HG03060 (cell line): ENCODE measurements around the gene SLC16A3.

ENCODE experiments used
- ATAC-seq: cut with Tn5 transposase; IDR thresholded peaks from one replicate; pipeline ENCODE4 v1.9.1; 2021; ENCODE audit warnings: low read depth, moderate number of reproducible peaks; ENCODE audit not compliant: unreplicated experiment

The SLC16A3 gene

DNA sequence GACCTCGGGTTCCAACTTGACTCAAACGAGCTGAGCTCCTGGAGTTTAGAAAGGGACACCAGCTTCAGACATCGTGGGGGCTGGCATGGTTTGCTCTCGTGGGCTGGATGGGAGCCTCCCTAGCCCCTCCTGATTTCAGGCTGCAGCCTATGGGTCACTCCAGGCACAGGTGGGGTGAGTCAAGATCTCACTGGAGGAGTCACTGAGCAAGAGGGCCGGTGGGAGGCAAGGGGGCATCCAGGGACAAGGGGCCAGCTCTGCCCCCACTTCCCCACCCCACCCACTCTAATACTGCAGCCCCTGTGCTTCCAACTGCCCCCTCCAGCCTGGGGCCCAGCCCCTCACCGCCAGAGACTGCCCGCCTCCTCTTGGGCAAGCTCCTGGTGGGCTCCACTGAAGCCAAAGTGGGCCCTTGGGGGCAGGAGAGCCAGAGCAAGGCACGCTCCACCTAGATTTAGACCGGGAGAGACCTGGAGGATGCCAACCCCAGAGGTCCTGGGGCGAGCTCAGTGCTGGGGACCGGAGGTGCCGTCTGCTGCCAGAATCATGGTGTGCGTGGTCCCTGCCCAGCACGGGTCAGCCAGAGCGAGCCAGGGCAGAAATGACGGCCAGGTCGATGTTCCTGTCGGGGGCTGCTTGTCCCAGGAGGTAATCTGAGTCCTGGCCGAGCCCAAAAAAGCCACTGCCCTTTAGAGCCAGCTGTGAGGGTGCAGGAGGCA lies 6.4 kb downstream of the SLC16A3 start:
- no peak for ATAC-seq

DNA sequence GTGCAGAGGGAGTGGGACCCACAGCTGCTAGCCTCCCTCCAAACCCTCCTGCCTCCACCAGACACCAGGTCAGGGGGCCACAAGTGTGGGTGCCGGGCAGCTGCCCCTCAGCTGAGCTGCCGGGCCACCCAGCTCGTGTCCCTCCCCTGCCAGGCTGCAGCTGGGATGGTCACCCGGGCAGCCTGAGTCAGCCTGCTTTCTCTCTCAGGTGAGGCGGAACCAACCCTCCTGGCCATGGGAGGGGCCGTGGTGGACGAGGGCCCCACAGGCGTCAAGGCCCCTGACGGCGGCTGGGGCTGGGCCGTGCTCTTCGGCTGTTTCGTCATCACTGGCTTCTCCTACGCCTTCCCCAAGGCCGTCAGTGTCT lies 6.9 kb downstream of the SLC16A3 start:
- ATAC-seq, result no peak

DNA sequence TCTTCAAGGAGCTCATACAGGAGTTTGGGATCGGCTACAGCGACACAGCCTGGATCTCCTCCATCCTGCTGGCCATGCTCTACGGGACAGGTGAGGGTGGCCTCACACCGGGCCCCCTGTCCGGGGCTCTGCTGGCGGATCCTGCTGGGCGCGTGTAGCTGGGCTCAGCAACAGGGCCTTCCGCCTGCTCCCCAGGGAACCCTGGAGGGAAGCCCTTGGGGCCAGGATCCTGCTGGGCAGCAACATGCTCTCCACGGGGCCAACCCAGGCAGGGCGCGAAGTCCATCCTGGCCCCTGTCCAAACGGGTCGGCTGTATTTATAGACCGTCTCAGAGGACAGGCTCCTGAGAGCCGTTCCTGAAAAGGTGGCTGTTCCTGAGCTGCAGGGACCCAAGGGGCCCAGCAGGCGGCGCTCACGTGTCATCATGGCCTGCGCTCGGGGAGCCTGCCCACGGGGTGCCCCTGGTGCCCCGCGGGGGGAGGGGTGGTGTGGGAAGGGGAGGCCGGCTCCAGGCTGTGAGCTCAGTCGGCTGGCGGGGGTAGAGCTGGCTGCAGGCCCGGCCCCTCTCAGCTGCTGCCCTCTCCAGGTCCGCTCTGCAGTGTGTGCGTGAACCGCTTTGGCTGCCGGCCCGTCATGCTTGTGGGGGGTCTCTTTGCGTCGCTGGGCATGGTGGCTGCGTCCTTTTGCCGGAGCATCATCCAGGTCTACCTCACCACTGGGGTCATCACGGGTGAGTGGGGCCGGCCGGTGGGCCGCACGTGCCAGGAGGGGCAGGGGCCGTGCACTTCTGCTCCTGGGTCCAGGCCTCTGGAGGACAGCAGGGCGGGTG lies 7.5 kb downstream of the SLC16A3 start:
- ATAC-seq, result no peak

DNA sequence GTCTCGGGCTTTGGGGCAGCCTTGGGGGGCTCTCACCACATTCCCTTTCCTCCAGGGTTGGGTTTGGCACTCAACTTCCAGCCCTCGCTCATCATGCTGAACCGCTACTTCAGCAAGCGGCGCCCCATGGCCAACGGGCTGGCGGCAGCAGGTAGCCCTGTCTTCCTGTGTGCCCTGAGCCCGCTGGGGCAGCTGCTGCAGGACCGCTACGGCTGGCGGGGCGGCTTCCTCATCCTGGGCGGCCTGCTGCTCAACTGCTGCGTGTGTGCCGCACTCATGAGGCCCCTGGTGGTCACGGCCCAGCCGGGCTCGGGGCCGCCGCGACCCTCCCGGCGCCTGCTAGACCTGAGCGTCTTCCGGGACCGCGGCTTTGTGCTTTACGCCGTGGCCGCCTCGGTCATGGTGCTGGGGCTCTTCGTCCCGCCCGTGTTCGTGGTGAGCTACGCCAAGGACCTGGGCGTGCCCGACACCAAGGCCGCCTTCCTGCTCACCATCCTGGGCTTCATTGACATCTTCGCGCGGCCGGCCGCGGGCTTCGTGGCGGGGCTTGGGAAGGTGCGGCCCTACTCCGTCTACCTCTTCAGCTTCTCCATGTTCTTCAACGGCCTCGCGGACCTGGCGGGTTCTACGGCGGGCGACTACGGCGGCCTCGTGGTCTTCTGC lies 8.4 kb downstream of the SLC16A3 start:
- no peak for ATAC-seq

DNA sequence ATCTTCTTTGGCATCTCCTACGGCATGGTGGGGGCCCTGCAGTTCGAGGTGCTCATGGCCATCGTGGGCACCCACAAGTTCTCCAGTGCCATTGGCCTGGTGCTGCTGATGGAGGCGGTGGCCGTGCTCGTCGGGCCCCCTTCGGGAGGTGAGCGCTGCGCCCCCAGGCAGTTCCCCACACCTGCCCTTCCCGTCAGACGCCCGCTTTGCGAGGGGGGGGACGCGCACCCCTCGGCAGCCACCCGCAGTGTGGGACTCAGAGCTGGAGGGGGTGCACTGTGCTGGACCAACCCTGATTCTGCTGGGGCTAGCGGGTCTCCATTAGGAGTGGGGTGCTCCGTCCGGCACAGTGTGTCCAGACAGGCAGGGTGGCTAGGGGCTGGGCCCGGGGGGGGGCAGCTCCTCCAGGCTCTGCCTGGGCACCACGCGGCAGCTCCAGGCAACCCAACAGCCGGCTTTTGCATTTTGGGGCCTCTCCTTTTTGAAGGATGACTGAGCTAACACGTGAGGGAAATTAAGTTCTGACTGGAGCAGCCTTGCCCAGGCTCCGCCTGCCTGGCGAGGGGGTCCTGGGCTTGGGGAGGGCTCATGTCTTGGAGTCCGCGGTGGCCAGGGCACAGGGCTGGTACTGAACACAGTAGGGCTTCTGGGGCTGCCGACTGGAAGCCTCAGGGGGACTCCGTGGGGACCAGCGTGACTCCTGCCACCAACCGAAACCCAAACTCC lies 9.1 kb downstream of the SLC16A3 start:
- no peak for ATAC-seq

DNA sequence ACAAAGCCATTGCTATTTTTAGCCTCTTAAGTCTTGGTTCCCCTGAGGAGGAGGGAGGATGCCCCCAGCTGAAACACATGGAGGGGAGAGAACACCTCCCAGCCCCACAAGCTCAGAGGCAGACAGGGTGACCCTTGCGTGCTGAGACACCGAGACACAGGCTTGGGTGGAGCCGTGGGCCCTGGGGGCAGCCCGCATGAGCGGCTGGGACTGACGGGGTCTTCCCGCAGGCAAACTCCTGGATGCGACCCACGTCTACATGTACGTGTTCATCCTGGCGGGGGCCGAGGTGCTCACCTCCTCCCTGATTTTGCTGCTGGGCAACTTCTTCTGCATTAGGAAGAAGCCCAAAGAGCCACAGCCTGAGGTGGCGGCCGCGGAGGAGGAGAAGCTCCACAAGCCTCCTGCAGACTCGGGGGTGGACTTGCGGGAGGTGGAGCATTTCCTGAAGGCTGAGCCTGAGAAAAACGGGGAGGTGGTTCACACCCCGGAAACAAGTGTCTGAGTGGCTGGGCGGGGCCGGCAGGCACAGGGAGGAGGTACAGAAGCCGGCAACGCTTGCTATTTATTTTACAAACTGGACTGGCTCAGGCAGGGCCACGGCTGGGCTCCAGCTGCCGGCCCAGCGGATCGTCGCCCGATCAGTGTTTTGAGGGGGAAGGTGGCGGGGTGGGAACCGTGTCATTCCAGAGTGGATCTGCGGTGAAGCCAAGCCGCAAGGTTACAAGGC lies 9.8 kb downstream of the SLC16A3 start:
- no peak for ATAC-seq

DNA sequence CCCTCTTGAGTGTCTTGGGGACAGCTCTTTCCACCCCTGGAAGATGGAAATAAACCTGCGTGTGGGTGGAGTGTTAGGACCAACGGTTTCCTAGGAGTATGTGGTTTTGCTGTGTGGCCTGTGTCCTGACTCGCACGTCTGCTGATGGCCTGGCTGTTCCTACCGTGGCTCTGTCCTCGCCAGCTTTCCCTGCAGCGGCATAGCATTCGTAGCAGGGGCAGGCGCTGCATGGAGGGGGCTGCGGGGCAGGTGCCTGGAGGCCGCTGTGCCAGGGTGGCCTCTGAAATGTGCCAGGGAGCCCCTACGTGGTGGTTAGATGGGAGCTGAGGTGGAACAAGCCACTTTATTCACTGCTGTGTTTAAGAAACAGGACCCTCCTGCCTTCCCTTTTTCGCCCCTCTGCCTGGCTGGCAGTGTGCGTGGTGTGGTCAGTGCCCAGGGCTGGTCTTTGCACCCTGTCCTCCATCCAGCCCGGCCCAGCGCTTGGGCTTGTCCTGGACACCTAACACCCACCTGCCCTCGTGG lies 10.6 kb downstream of the SLC16A3 start:
- ATAC-seq, result no peak

DNA sequence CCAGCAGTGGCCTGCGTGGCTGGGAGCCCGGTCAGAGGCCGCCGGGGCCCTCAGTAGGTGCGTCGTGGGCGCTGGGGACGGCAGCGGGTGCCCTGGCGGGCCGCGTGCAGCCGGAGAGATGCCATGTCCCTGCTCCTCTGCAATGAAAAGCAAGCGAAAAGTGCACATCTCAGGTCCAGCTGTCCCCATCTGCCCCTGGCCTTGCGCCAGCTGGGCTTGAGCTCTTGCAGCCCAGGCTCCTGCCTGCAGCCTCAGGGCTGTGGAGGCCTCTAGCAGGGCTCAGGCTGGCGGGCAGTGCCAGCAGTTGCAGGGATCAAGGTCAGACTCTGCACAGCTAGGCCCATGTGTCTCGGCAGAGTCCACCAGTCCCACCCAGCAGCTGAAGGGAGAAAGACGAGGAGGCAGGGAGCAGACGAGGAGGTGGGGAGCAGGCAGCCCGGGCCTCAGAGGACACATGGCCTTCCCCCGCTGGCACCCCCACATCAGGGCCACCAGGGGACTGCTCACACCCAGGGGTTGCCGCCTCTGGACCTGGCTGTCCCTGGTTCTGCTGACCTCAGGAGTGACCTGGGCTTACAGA lies 11.2 kb downstream of the SLC16A3 start:
- no peak for ATAC-seq

DNA sequence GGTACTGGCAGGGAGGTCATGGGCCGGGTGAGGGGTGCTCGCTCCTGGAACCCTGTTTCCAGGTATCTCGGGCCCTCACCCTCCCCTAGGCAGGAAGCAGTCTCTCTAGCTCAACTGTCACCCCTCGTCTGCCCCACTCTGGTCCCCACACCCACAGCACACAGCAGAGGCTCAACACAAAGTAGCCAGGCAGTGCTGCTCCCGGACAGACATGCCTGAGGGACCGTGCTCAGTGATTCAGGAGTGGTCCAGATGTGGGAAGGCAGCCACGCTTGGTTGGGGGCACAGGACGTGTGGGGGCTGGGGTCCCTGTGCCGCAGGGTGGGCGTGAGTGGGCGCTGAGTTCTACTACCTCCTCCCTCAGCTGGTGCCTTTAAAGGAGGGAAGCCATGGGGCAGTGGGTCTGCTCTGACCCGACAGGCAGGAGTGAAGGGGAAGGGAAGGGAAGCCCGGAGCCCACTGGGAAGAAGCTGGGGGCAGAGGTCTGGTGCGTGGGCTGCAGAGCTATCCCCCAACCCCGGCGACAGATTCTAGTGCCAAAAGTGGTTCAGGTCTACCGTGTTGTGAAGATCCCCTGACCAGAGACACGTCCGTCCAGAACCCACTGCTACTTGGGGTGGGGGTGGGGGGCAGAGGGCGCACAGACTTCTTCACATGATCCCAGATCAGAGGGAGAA lies 11.8 kb downstream of the SLC16A3 start:
- ATAC-seq, result no peak

DNA sequence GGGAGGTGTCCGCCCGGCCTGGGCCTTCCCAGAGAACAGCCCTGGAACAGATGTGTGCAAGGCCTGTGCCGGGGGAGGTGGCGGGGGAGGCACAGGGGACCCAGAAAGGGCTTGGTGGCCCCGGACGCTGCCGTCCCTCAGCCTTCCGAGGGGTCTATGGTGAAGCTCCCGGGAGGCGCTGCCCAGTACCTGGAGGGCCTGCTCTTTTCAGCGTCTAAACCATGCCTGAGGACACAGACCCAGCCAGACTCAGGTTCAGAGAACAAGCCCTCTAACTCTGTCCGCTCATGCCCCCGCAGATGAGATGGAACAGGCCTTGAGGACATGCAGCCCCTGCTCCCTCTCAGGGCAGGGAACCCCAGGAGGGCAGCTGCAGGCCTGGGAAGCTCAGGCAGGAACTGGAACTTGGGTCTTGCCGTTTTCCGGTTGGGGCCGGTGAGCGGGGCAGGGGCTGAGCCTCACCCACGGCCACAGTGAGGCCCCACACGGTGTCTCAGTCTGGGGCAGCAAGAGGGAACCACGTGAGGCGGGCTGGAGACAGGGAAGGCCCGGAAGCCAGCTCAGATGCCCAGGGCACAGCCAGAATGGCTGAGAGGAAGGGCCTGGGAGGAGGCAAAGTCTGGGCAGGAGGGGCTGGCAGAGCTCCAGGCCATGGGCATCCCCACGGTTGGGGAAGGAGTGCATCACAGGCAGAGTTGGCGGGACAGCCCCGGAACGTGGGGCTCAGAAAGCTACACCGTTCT lies 12.5 kb downstream of the SLC16A3 start:
- ATAC-seq, result no peak

DNA sequence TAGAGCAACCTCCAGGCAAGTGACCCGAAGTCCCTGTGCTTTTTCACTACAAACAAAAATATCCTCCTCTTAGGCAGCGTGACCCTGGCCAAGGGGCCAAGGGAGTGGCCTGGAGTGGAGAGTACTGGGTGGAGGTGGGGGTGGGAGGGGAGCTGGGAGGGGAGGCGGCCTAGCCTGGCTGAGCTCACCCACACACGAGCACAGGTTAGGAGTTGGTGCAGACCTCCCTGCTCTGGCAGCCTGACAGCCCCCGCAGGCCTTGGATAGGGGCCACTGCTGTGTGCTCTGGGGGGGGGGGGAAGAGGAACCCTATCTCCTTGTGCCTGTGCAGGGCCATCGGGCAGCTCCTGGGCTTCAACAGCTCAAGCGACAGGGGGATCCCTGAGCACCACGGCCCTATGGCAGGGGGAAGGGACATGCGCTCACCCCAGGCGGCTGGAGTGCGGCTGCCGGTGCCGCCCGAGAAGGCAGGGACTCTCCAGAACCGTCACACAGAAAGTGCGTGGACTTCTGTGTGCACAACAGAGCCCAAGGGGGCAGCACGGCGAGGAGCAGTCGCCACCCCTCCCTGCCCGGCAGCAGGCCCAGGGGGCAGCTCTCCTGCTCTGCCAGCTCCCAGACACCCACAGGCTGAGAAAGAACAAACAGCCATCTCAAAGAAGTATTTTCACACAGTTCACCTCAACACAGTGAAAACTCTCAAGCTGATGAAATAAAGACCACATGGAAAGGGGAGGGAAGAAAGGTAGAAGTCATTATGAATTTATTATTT lies 13.3 kb downstream of the SLC16A3 start:
- no peak for ATAC-seq

DNA sequence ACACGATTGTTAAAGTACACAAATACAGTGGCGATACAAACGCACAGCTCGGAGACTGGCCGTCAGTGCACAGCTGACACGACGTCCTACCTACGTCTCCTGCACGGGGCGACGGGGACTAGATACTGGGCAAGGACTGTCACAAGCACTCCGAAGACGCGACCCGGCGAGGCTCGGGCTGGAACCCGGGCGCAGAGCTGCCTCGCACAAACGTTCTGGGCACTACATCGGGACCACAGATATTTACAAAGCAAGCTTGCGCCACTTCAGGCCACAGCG lies 13.8 kb downstream of the SLC16A3 start:
- ATAC-seq, result no peak

DNA sequence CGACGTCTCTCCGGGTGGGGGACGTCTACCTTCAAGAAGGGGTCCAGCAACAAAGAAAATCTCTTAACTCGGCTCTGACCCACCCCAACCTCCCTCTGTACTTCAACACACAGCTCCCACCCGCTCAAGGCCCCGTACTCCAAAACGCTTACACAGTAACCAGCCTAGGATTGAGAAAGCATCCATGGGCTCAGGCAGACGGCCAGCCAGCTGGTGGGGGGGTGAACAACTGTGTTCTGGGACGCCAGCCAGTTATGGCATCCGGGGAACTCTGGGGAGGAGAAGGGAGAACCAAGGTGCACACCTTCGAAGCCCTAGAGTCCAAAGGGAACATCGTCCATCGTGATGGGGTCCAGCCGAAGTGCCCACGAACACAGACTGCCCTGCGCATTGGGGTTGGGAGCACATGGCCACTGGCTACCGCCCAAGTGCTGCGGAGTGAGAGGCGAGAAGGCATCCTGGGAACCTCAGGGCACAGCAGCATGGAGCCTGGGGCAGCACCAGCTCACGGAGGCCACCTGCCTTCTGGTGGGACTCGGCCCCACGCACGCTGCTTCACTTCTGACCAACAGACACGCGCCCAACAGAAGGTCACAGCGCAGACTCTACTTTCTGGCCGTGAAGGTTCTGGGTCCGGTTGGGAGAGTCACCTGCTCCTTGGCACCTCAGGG lies 14.3 kb downstream of the SLC16A3 start:
- ATAC-seq, result no peak

DNA sequence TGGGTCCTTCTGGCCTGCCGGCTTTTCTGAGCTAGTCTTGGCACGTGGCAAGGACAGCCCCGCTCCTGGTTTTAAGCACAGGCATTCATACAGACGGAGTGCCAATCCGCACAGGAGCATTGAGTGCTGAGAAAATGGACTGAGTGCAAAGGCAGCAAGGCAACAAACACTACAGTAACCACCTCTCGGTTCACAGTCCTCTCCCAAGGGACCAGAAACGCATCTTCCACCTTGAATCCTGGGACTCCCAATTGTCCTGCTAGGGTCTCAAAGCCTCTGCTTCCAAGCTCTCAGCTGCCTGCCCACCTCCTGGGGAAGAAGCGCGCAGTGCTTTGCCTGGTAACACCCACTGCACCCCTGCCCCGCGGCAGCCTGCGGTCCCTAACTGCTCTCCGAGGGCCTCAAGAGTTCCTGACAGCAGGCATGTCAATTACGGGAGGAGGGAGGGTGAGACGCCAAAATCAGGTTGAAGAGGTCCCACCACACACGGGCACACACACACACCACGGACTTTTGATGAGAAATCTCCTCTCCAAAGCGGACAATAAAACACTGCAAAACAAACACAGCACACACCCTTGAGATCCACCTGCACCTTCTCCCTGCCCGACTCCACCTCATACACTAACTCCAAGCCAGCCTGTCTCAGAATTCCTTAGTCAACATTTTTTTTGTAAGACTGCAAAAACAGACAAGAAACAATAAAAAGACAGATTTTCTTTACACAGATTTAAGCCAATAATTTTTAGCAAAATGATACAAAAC lies 15.0 kb downstream of the SLC16A3 start:
- ATAC-seq, result no peak

DNA sequence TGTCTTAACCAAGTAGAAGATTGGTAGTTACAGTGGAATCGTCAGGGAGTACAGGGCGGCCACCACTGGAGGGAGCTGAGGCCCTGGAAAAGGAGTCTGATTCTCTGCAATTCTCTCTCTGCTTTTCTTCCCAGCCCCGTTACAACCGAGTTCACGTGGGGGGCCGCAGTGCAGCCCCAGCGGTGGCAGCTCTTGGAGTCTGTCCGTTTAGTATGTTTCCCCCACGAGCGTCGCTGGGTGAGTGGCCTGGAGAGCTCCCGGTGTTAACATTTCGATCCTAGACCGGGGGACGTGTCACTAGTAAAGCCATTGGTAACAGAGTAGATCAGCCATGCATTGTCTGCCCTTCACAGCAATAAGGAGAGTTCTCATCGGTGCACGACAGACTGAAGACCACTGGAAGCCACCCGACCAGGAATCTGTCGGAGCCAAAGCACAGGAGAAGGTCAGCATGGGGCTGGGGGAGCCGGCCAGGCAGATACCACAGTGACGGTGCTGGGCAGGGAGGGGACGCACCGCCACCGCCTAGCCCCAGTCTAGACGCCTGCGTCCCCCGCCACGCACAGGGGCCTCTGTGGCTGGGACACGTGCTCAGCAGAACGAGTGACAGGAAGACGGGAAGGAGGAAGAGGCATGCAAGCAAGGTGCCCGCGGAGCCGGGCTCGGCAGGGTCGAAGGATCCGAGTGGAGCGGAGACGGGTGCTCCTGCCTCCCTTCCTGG lies 15.7 kb downstream of the SLC16A3 start:
- no peak for ATAC-seq
